Measurements from ENCODE around the gene UBN2. TPM values are rescaled to one million over a fixed set of nuclear protein-coding genes. Genes with fewer than 3 reads are reported as not detected.
"Not testable (repeated sequence)": the region's sequence is repeated elsewhere in the genome, so short reads cannot be mapped to it uniquely, and the experiment has no call there.

The UBN2 gene
- total and polyA plus RNA-seq, 2 of the 13 experiments (the other 11 are each of a cell fraction or from before 2014, with no cell fraction given), result 5.6 to 5.7 TPM

- TF ChIP-seq ZNF687 (CRISPR knock-in tag; IDR thresholded peaks at IDR 0.05) (no peak), RBM22 (optimal IDR thresholded peaks at IDR 0.05; ENCODE audit: low read length) (no peak)
These were observed 6.8 kb upstream of the UBN2 start (continued) for GRCh38 chr7:139224219-139224618.

GRCh38 chr7:139224836-139225235 is 6.2 kb upstream of the UBN2 start:
- H3K4me1 ChIP-seq (ENCODE audit: insufficient read depth, low read length); H3K4me3 ChIP-seq (replicated peaks in 1 of 3; ENCODE audit: insufficient read depth in 1 of 3, low read depth in 2 of 3, low read length in 3 of 3); H3K4me2 ChIP-seq (ENCODE audit: low read depth, low read length); BruUV-seq (replicated peaks); DNase-seq (ENCODE audit: low spot score); POLR2A ChIA-PET; CTCF ChIA-PET (ENCODE audit: low intra/inter-chr PET ratio, low total read pairs); H3K9me3 ChIP-seq (ENCODE audit: low read length); ATAC-seq; in situ Hi-C loops (cut with HindIII; ENCODE audit: extremely low pct_ligation_motif_present, low pct_unique_long_range_greater_than_20kb); H2AFZ ChIP-seq (ENCODE audit: low read length); FAIRE-seq; intact Hi-C loops (cut with micrococcal nuclease; ENCODE audit: unreplicated experiment); H3K27ac ChIP-seq (ENCODE audit: extremely low read length, insufficient read depth, low read length); H3K9ac ChIP-seq (ENCODE audit: insufficient read depth, low read depth, low read length); H3K36me3 ChIP-seq (replicated peaks in 1 of 2; ENCODE audit: control insufficient read depth in 1 of 2, insufficient read depth in 2 of 2, low read length in 2 of 2); H3K27me3 ChIP-seq (ENCODE audit: control insufficient read depth in 1 of 2, insufficient read depth in 2 of 2, low read length in 2 of 2); H4K20me1 ChIP-seq (ENCODE audit: insufficient read depth, low read length); H3K79me2 ChIP-seq (ENCODE audit: insufficient read depth, low read length): not testable (repeated sequence)
- WGBS (ENCODE audit: low lambda C conversion rate), result 64% methylated on average over 18 of the region's 18 CpGs

- H3K36me3 ChIP-seq (replicated peaks in 1 of 2; ENCODE audit: control insufficient read depth in 1 of 2, insufficient read depth in 2 of 2, low read length in 2 of 2); in situ Hi-C loops (cut with HindIII; ENCODE audit: extremely low pct_ligation_motif_present, low pct_unique_long_range_greater_than_20kb); CTCF ChIA-PET (ENCODE audit: low intra/inter-chr PET ratio, low total read pairs); H3K4me2 ChIP-seq (ENCODE audit: low read depth, low read length); H2AFZ ChIP-seq (ENCODE audit: low read length); H3K9ac ChIP-seq (ENCODE audit: insufficient read depth, low read depth, low read length); H3K79me2 ChIP-seq (ENCODE audit: insufficient read depth, low read length); H3K27ac ChIP-seq (ENCODE audit: extremely low read length, insufficient read depth, low read length); intact Hi-C loops (cut with micrococcal nuclease; ENCODE audit: unreplicated experiment); H3K4me1 ChIP-seq (ENCODE audit: insufficient read depth, low read length); POLR2A ChIA-PET; DNase-seq (ENCODE audit: low spot score); ATAC-seq; BruUV-seq (replicated peaks); H3K27me3 ChIP-seq (ENCODE audit: control insufficient read depth in 1 of 2, insufficient read depth in 2 of 2, low read length in 2 of 2); H3K9me3 ChIP-seq (ENCODE audit: low read length); H3K4me3 ChIP-seq (replicated peaks in 1 of 3; ENCODE audit: insufficient read depth in 1 of 3, low read depth in 2 of 3, low read length in 3 of 3); FAIRE-seq; H4K20me1 ChIP-seq (ENCODE audit: insufficient read depth, low read length): not testable (repeated sequence)
- WGBS (ENCODE audit: low lambda C conversion rate), result 95% methylated on average over 27 of the region's 60 CpGs
These were observed 5.5 kb upstream of the UBN2 start for GRCh38 chr7:139225286-139226157.

GRCh38 chr7:139226158-139226515 is 4.9 kb upstream of the UBN2 start:
- H3K27ac ChIP-seq (ENCODE audit: extremely low read length, insufficient read depth, low read length); in situ Hi-C loops (cut with HindIII; ENCODE audit: extremely low pct_ligation_motif_present, low pct_unique_long_range_greater_than_20kb); H2AFZ ChIP-seq (ENCODE audit: low read length); H3K36me3 ChIP-seq (replicated peaks in 1 of 2; ENCODE audit: control insufficient read depth in 1 of 2, insufficient read depth in 2 of 2, low read length in 2 of 2); POLR2A ChIA-PET; ATAC-seq; H3K4me3 ChIP-seq (replicated peaks in 1 of 3; ENCODE audit: insufficient read depth in 1 of 3, low read depth in 2 of 3, low read length in 3 of 3); H3K4me1 ChIP-seq (ENCODE audit: insufficient read depth, low read length); H3K79me2 ChIP-seq (ENCODE audit: insufficient read depth, low read length); CTCF ChIA-PET (ENCODE audit: low intra/inter-chr PET ratio, low total read pairs); H3K9me3 ChIP-seq (ENCODE audit: low read length); H3K9ac ChIP-seq (ENCODE audit: insufficient read depth, low read depth, low read length); H4K20me1 ChIP-seq (ENCODE audit: insufficient read depth, low read length); H3K4me2 ChIP-seq (ENCODE audit: low read depth, low read length); DNase-seq (ENCODE audit: low spot score); H3K27me3 ChIP-seq (ENCODE audit: control insufficient read depth in 1 of 2, insufficient read depth in 2 of 2, low read length in 2 of 2); BruUV-seq (replicated peaks); intact Hi-C loops (cut with micrococcal nuclease; ENCODE audit: unreplicated experiment); FAIRE-seq: not testable (repeated sequence)
- 85% methylated on average over 12 of the region's 23 CpGs for WGBS (ENCODE audit: low lambda C conversion rate)
